Fibroblast of mammary gland (primary cell): ENCODE data around the gene DCST1.
"Not testable (repeated sequence)": the region's sequence is repeated elsewhere in the genome, so short reads cannot be mapped to it uniquely, and the experiment has no call there.

Experiments
- DNase-seq: peaks from one replicate; pipeline ENCODE4 v3.0.0-alpha.2; 2010; ENCODE audit warnings: low read depth
- H3K4me3 ChIP-seq: 2 replicates; pipeline ENCODE4 v1.5.1; 2011; ENCODE audit warnings: low read depth, mild to moderate bottlenecking, low read length, moderate library complexity; ENCODE audit not compliant: control insufficient read depth
- TF ChIP-seq, protein P1 (sequence below): conservative IDR thresholded peaks from 2 replicates; pipeline ENCODE4 v1.5.1; 2011; ENCODE audit warnings: low read depth, low read length, inconsistent platforms; ENCODE audit not compliant: control insufficient read depth, insufficient read depth

DCST1 gene

GRCh38 chr1:154992721-154993571 is 40.7 kb upstream of the DCST1 start:
- TF ChIP-seq, protein P1, sequence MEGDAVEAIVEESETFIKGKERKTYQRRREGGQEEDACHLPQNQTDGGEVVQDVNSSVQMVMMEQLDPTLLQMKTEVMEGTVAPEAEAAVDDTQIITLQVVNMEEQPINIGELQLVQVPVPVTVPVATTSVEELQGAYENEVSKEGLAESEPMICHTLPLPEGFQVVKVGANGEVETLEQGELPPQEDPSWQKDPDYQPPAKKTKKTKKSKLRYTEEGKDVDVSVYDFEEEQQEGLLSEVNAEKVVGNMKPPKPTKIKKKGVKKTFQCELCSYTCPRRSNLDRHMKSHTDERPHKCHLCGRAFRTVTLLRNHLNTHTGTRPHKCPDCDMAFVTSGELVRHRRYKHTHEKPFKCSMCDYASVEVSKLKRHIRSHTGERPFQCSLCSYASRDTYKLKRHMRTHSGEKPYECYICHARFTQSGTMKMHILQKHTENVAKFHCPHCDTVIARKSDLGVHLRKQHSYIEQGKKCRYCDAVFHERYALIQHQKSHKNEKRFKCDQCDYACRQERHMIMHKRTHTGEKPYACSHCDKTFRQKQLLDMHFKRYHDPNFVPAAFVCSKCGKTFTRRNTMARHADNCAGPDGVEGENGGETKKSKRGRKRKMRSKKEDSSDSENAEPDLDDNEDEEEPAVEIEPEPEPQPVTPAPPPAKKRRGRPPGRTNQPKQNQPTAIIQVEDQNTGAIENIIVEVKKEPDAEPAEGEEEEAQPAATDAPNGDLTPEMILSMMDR, result peak; percentile 20
- no peak overlapping the region for H3K4me3 ChIP-seq
- DNase-seq, result peak; percentile 74

GRCh38 chr1:154993572-154994268 is 39.9 kb upstream of the DCST1 start, which contains the start of gene LENEP:
Gene LENEP (plus strand): TSS chr1:154993586. CDS start chr1:154993608, 22 bp downstream.
- no peak for DNase-seq
- TF ChIP-seq, protein P1, result no peak
- H3K4me3 ChIP-seq, result no peak within 1 kb of the TSS

- H3K4me3 ChIP-seq, result no peak overlapping the region
- no peak for DNase-seq
- TF ChIP-seq, protein P1, result no peak
Observed at GRCh38 chr1:154994269-154994587, 39.4 kb upstream of the DCST1 start.

GRCh38 chr1:154994591-154994990 is 39.0 kb upstream of the DCST1 start:
- TF ChIP-seq, protein P1, result no peak
- no peak overlapping the region for H3K4me3 ChIP-seq
- no peak for DNase-seq

DNA sequence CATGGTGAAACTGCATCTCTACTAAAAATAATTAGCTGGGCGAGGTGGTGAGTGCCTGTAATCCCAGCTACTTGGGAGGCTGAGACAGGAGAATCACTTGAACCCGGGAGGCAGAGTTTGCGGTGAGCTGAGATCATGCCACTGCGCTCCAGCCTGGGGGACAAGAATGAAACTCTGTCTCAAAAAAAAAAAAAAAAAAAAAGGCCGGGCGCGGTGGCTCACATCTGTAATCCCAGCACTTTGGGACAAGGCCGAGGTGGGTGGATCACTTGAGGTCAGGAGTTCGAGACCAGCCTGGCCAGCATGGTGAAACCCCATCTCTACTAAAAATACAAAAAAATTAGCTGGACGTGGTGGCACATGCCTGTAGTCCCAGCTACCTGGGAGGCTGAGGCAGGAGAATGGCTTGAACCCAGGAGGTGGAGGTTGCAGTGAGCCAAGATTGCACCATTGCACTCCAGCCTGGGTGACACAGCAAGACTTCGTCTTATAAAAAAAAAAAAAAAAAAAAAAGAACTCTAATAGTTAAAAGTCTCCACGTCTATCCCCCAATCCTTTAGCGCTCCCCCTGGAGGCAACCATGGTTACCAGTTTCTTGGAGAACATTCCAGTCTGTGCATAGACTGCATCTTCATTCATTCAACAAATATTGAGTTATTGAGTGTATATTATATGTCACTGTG is 38.2 kb upstream of the DCST1 start:
- H3K4me3 ChIP-seq, result not testable (repeated sequence)
- DNase-seq, result peak; percentile 86
- TF ChIP-seq, protein P1, result peak; percentile 46

- DNase-seq, result no peak
- H3K4me3 ChIP-seq, result no peak overlapping the region
- TF ChIP-seq, protein P1, result no peak
Observed at GRCh38 chr1:154996966-154997701, 36.5 kb upstream of the DCST1 start.
